GM12878 (cell line): Measurements from ENCODE around the gene SPTBN1. TPM values are rescaled to one million over a fixed set of nuclear protein-coding genes. Genes with fewer than 3 reads are reported as not detected.

Experiments
- ATAC-seq: fragments of 200-7000 bp; cut with Tn5 transposase; 3 replicates; pipeline ENCODE4 v1.9.1; 2020; ENCODE audit warnings: mild to moderate bottlenecking, moderate library complexity
- BruUV-seq: library from RNA; stranded (reverse); fragments of 400-500 nt; replicated peaks from 2 replicates; lab custom pipeline; 2021; lab: Mats Ljungman, UMichigan
- CTCF ChIA-PET: fragments of 300-600 bp; sonication (Branson Sonifier 250); formaldehyde crosslinking; extraction: SDS; loops from one replicate; lab custom pipeline; 2021; ENCODE audit warnings: inconsistent platforms; lab: Yijun Ruan, JAX
- POLR2A ChIA-PET: fragments of 350-600 bp; formaldehyde crosslinking; extraction: SDS; loops from one replicate; lab custom pipeline; 2021; ENCODE audit warnings: inconsistent platforms; lab: Charles Lee
- RAD21 ChIA-PET: fragments of 300-600 bp; sonication (Branson Sonifier 250); formaldehyde crosslinking; loops from one replicate; lab custom pipeline; 2023; ENCODE audit warnings: antibody characterized with exemption; ENCODE audit not compliant: unreplicated experiment; lab: Charles Lee
- SMC1A ChIA-PET: fragments of 300-600 bp; sonication (Branson Sonifier 250); formaldehyde crosslinking; loops from one replicate; lab custom pipeline; 2023; ENCODE audit not compliant: unreplicated experiment, uncharacterized antibody; lab: Charles Lee
- DNase-seq: peaks from one replicate; pipeline ENCODE4 v3.0.0-alpha.2; 2011; ENCODE audit warnings: low read depth, low spot score
- FAIRE-seq: peaks from 3 replicates; lab custom pipeline; 2011; peaks lifted over from hg19 to GRCh38; lab: Jason Lieb, UNC
- H2AFZ ChIP-seq: 2 replicates; pipeline ENCODE4 v1.6.0; 2011; ENCODE audit warnings: low read depth, low read length, control low read depth; ENCODE audit not compliant: control insufficient read depth
- H3K27ac ChIP-seq: 2 replicates; pipeline ENCODE4 v1.5.1; 2011; ENCODE audit warnings: control low read depth; ENCODE audit not compliant: control insufficient read depth, insufficient read depth
- H3K27me3 ChIP-seq, 2 experiments: replicated peaks in 1 of 2; 2 replicates each; pipeline versions ENCODE4 v1.6.0 to v1.6.1; 2011; ENCODE audit warnings: low read length in 1 of 2; ENCODE audit not compliant: control insufficient read depth in 2 of 2, insufficient read depth in 2 of 2
- H3K36me3 ChIP-seq, 2 experiments: 2 replicates each; pipeline ENCODE4 v1.5.1; 2011; ENCODE audit warnings: low read length in 1 of 2; ENCODE audit not compliant: control insufficient read depth in 2 of 2, insufficient read depth in 2 of 2
- H3K4me1 ChIP-seq: 2 replicates; pipeline ENCODE4 v1.6.1; 2011; ENCODE audit warnings: mild to moderate bottlenecking, low read length, moderate library complexity, mixed read lengths; ENCODE audit not compliant: control insufficient read depth, insufficient read depth
- H3K4me2 ChIP-seq: 2 replicates; pipeline ENCODE4 v1.6.0; 2011; ENCODE audit warnings: control low read depth; ENCODE audit not compliant: control insufficient read depth, insufficient read depth
- H3K4me3 ChIP-seq: fragments of 200-600 bp; sonication (generic); 2 replicates; pipeline ENCODE4 v1.5.1; 2016
- H3K79me2 ChIP-seq: 2 replicates; pipeline ENCODE4 v1.6.0; 2011; ENCODE audit warnings: low read length; ENCODE audit not compliant: control insufficient read depth, insufficient read depth
- H3K9ac ChIP-seq: 2 replicates; pipeline ENCODE4 v1.8.0; 2011; ENCODE audit warnings: low read length, control low read depth, mixed read lengths; ENCODE audit not compliant: control insufficient read depth, insufficient read depth
- H3K9me3 ChIP-seq: replicated peaks from 3 replicates; pipeline ENCODE4 v1.5.1; 2011; ENCODE audit warnings: mild to moderate bottlenecking, low read length; ENCODE audit not compliant: control insufficient read depth, insufficient read depth
- H4K20me1 ChIP-seq: 2 replicates; pipeline ENCODE4 v1.6.0; 2011; ENCODE audit not compliant: control insufficient read depth, insufficient read depth
- IKZF1 ChIP-seq: fragments of 450-650 bp; conservative IDR thresholded peaks from 2 replicates; pipeline ENCODE4 v1.6.1; 2017; ENCODE audit warnings: antibody characterized with exemption, mild to moderate bottlenecking
- MYB ChIP-seq: fragments of 150-350 bp; IDR thresholded peaks from 2 replicates; pipeline ENCODE4 v1.6.1; 2014; ENCODE audit warnings: mild to moderate bottlenecking, low read depth, low read length, borderline replicate concordance
- NFIC ChIP-seq: IDR thresholded peaks from 2 replicates; pipeline ENCODE4 v1.6.1; 2012; ENCODE audit warnings: low read depth, mild to moderate bottlenecking, inconsistent platforms, low read length, moderate library complexity
- NR2C1 ChIP-seq: fragments of 450-650 bp; IDR thresholded peaks from 2 replicates; pipeline ENCODE4 v1.6.1; 2017; ENCODE audit warnings: antibody characterized with exemption, mild to moderate bottlenecking, moderate library complexity
- NR2C2 ChIP-seq: IDR thresholded peaks from 2 replicates; pipeline ENCODE4 v1.6.1; 2011; ENCODE audit warnings: borderline replicate concordance, low read depth; ENCODE audit not compliant: control insufficient read depth, insufficient read length
- PAX5 ChIP-seq: IDR thresholded peaks from 2 replicates; pipeline ENCODE4 v1.6.1; 2011; ENCODE audit warnings: low read depth, low read length, borderline replicate concordance
- RUNX3 ChIP-seq: IDR thresholded peaks from 2 replicates; pipeline ENCODE4 v1.6.1; 2012; ENCODE audit warnings: low read length, inconsistent platforms
- TARDBP ChIP-seq: IDR thresholded peaks from 2 replicates; pipeline ENCODE4 v1.6.1; 2016; ENCODE audit warnings: borderline replicate concordance
- ZNF217 ChIP-seq: fragments of 450-650 bp; IDR thresholded peaks from 2 replicates; pipeline ENCODE4 v1.6.1; 2017; ENCODE audit warnings: antibody characterized with exemption, mild to moderate bottlenecking
- WGBS: methylation state at CpG from one replicate; pipeline ENCODE4 v1.1.6; 2016; ENCODE audit warnings: low lambda C conversion rate; ENCODE audit not compliant: insufficient replicate concordance, insufficient coverage; ENCODE audit errors: missing lambda C conversion rate; 5-methylcytosine and 5-hydroxymethylcytosine counted together
- in situ Hi-C: fragments of 300-500 bp; cut with MboI; formaldehyde crosslinking; loops from 9 replicates; pipeline ENCODE4 v1.14.3; 2018; ENCODE audit warnings: mixed read lengths
- intact Hi-C: fragments of 100-400 bp; cut with micrococcal nuclease; formaldehyde crosslinking; loops from one replicate; pipeline ENCODE4 v1.14.2; 2022; ENCODE audit not compliant: unreplicated experiment
- polyA plus RNA-seq, 11 experiments: library from polyadenylated mRNA; depleted of rRNA in 4 of 11; unstranded in 6 of 11; stranded (reverse) in 5 of 11; fragments of >200 nt; fragmentation: Nextera tagmentation in 4 of 11; fragmentation: Illumina TruSeq in 1 of 11; extraction: Ambion mirVana in 4 of 11; extraction: Trizol in 1 of 11; gene quantifications; 1 replicate in 1 of 11; 2 replicates in 10 of 11; pipeline versions ENCODE4 v1.2.1 to v1.2.3, GENCODE V29; 2011 to 2016; ENCODE audit warnings: inconsistent platforms in 2 of 11, missing spikeins in 2 of 11, low read depth in 1 of 11
- total RNA-seq, 4 experiments: library from RNA; depleted of rRNA in 3 of 4; stranded (reverse); fragments of >200 nt in 3 of 4; fragmentation: Illumina TruSeq in 1 of 4; extraction: Trizol in 1 of 4; gene quantifications; 2 replicates each; pipeline versions ENCODE4 v1.2.1 to v1.2.3, GENCODE V29; 2013 to 2021

Gene SPTBN1
- total and polyA plus RNA-seq, 10 of the 15 experiments (the other 5 are each of a cell fraction or from before 2014, with no cell fraction given), result 20.6 to 154 (median 76.7) TPM

GRCh38 chr2:54657664-54658083, 201.5 kb downstream of the SPTBN1 start (continued):
- no peak for TF ChIP-seq NR2C2
- no peak for TF ChIP-seq ZNF217
- no peak for TF ChIP-seq NR2C1
- no peak for TF ChIP-seq IKZF1
- TF ChIP-seq PAX5, result no peak

DNA sequence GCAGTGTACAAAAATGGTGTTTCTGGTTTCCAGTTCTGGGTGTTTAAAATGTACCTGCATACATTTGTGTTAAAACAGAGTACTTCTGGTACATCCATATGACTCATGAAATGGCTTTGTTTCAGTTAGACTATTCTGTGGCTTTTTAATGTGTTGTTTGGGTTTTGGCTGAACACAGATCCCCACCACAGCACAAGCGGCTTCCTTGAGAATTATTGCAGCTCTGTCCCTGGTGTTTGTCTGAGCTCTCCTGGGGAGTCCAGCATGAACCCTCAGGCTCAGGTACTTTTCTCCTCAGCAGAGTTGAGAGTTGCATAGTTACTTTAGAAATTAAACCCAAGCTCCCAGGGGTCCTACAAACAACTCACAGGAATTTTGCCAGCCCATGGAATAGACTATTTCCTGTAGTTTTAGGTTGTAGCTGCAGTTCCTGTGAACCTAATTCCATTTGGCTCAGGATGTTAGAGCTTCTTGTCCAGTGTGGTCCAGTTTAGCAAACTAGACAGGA, 202.5 kb downstream of the SPTBN1 start:
- Histone ChIP-seq H3K4me1 (no peaks in the 10 kb centered on the region), H3K27me3 (no peaks in the 10 kb centered on the region), H2AFZ (no peak overlapping the region), H3K9ac (no peak overlapping the region), H3K27ac (no peak overlapping the region), H3K9me3 (no peaks in the 10 kb centered on the region), H3K4me2 (no peak overlapping the region), H3K4me3 (no peak overlapping the region), H3K79me2 (no peaks in the 10 kb centered on the region), H4K20me1 (no peaks in the 10 kb centered on the region), H3K36me3 (peaks cover 36 to 52% of the 10 kb centered on the region in 2 experiments)
- ChIA-PET SMC1A (interaction anchor here (0.7 to 4.7 kb wide), 11 partner anchors 9 to 146 kb away, joined by 3 to 49 read pairs (median 4); no protein-coding TSS in a partner anchor), RAD21 (interaction anchor here (0.8 to 3.5 kb wide), 9 partner anchors 8 to 538 kb away, joined by 3 to 38 read pairs (median 5); no protein-coding TSS in a partner anchor), POLR2A (interaction anchor here (1.1 to 1.7 kb wide), 2 partner anchors 45 to 99 kb away, joined by 3 to 6 read pairs; no protein-coding TSS in a partner anchor), CTCF (interaction anchor here (0.7 to 5.5 kb wide), 16 partner anchors 8 to 552 kb away, joined by 3 to 105 read pairs (median 3); no protein-coding TSS in a partner anchor)
- FAIRE-seq (no peak), DNase-seq (no peak), ATAC-seq (peak; percentile 30)
- intact Hi-C loops, result loop anchor here (5.0 kb wide), 1 partner anchor 136 kb away; no protein-coding TSS in a partner anchor
- in situ Hi-C loops, result no loop called here
- BruUV-seq, result no TSS peak
- WGBS, result 0% methylated on average over 1 of the region's 1 CpG
- TF ChIP-seq MYB (no peak), NFIC (no peak), TARDBP (no peak), RUNX3 (peak; percentile 46)
